Measurements from ENCODE around the gene ATXN7L1.

DNA sequence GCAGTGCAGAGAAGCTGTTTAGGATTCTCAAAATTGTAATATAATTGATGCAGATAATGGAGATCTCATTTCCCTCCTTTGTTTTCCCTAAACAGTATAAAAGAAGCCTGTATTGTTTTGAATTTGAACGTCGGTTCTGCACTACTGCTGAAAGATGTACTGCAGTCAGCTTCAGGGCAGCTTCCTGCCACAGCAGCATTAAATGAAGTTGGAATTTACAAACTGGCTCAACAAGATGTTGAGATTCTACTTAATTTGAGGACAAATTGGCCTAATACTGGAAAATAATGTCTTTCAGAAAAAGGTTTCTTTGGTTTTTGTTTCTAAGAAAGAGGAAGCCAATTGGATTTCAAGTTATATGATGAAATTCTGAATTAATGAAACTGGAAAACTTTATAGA lies 309.4 kb downstream of the ATXN7L1 start:
- no peak for TF ChIP-seq POLR2A (IDR thresholded peaks at IDR 0.05)
- TF ChIP-seq, protein P1, sequence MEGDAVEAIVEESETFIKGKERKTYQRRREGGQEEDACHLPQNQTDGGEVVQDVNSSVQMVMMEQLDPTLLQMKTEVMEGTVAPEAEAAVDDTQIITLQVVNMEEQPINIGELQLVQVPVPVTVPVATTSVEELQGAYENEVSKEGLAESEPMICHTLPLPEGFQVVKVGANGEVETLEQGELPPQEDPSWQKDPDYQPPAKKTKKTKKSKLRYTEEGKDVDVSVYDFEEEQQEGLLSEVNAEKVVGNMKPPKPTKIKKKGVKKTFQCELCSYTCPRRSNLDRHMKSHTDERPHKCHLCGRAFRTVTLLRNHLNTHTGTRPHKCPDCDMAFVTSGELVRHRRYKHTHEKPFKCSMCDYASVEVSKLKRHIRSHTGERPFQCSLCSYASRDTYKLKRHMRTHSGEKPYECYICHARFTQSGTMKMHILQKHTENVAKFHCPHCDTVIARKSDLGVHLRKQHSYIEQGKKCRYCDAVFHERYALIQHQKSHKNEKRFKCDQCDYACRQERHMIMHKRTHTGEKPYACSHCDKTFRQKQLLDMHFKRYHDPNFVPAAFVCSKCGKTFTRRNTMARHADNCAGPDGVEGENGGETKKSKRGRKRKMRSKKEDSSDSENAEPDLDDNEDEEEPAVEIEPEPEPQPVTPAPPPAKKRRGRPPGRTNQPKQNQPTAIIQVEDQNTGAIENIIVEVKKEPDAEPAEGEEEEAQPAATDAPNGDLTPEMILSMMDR (IDR thresholded peaks at IDR 0.05): no peak

Measured in Peyer's patch (tissue), 4 donors.